ENCODE results near the gene MRAP2.
A peak's percentile ranks its signal among the peaks of the same experiment; 100 is the strongest.
"Not testable (repeated sequence)": the region's sequence is repeated elsewhere in the genome, so short reads cannot be mapped to it uniquely, and the experiment has no call there.

MRAP2 gene

DNA sequence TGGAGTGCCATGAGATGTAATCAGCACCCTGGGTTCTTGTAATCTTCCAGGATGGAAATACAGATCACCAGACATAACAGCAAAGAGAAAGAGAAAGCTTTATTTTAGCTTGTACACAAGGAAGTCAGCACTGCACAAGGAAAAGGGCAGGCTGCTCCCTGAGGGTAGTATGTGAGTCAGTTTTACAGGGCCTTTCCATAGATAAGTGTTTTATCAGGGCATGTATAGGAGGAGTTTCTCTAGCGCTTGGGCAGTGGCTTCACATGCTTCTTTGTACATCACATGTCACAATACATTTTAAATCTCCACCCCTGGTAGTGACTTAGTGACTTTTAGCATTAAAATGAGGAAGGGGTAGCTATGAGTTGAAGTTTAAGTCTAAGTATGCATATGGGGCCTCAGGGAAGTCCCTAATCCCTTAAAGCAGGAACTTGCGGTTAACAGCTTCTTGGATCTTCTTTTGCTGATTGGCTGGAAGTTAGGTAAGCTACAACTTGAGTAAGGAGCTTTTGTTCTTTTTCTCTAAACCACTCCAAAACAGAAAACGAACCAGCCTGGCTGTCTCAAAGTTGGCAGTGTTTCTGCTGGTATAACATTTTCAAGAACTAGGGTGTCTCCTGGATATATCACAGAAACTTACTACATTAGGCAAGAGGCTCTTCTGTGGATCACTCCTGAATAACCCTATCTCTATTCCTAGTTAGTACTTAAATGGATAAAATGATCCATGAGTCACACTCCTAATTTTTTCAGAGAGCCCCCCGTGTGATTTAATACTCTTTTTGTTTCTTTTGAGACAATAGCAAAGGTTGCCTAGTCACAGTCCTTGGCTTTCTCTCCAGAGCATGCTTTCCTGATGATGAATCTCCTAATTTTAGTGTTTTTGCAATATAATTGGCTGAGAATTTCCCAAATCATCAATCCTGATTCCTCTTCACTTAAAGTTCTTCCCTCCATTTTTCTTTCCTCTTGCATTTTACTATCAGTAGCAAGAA lies 60.2 kb downstream of the MRAP2 start:
- Histone ChIP-seq H3K4me3 (replicated peaks; ENCODE audit: low read depth, low read length) (no peak overlapping the region), H3K36me3 (ENCODE audit: control insufficient read depth, insufficient read depth, low read length) (no peaks in the 10 kb centered on the region), H3K27me3 (replicated peaks; ENCODE audit: control insufficient read depth, insufficient read depth, low read length) (no peaks in the 10 kb centered on the region)
- TF ChIP-seq, protein P1, sequence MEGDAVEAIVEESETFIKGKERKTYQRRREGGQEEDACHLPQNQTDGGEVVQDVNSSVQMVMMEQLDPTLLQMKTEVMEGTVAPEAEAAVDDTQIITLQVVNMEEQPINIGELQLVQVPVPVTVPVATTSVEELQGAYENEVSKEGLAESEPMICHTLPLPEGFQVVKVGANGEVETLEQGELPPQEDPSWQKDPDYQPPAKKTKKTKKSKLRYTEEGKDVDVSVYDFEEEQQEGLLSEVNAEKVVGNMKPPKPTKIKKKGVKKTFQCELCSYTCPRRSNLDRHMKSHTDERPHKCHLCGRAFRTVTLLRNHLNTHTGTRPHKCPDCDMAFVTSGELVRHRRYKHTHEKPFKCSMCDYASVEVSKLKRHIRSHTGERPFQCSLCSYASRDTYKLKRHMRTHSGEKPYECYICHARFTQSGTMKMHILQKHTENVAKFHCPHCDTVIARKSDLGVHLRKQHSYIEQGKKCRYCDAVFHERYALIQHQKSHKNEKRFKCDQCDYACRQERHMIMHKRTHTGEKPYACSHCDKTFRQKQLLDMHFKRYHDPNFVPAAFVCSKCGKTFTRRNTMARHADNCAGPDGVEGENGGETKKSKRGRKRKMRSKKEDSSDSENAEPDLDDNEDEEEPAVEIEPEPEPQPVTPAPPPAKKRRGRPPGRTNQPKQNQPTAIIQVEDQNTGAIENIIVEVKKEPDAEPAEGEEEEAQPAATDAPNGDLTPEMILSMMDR (IDR thresholded peaks at IDR 0.05; ENCODE audit: insufficient read depth, low read length, poor library complexity, severe bottlenecking) = no peak
- DNase-seq (ENCODE audit: extremely low read depth, insufficient read length) = peak; percentile 23

DNA sequence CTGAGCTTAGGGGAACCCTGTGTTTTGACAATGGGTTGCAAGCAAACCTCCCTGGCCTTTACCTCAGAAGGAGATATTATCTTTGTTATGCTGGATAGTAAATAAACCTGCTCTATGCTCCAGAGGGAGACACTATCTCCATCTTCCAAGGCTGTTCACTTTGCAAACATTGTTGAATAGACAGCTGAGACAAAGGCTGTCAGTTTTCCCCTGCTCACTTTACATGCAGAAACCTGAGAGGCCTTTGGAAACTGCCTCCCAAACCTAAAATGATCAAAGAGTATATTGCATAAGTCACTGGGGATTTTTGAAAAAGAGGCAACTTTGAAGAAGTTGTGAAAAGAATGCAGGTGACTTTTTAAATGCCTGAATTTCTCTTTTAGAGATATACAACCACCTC lies 61.6 kb downstream of the MRAP2 start:
- TF ChIP-seq, protein P1 (IDR thresholded peaks at IDR 0.05; ENCODE audit: insufficient read depth, low read length, poor library complexity, severe bottlenecking) = no peak
- Histone ChIP-seq H3K27me3 (replicated peaks; ENCODE audit: control insufficient read depth, insufficient read depth, low read length) (no peaks in the 10 kb centered on the region), H3K36me3 (ENCODE audit: control insufficient read depth, insufficient read depth, low read length) (no peaks in the 10 kb centered on the region), H3K4me3 (replicated peaks; ENCODE audit: low read depth, low read length) (no peak overlapping the region)
- DNase-seq (ENCODE audit: extremely low read depth, insufficient read length) = no peak

- Histone ChIP-seq H3K27me3 (replicated peaks; ENCODE audit: control insufficient read depth, insufficient read depth, low read length) (no peaks in the 10 kb centered on the region), H3K36me3 (ENCODE audit: control insufficient read depth, insufficient read depth, low read length) (no peaks in the 10 kb centered on the region), H3K4me3 (replicated peaks; ENCODE audit: low read depth, low read length) (no peak overlapping the region)
- DNase-seq (ENCODE audit: extremely low read depth, insufficient read length) = no peak
- TF ChIP-seq, protein P1 (IDR thresholded peaks at IDR 0.05; ENCODE audit: insufficient read depth, low read length, poor library complexity, severe bottlenecking) = no peak
These were observed 69.5 kb downstream of the MRAP2 start for GRCh38 chr6:84103029-84103428.

- H3K36me3 ChIP-seq (ENCODE audit: control insufficient read depth, insufficient read depth, low read length); H3K4me3 ChIP-seq (replicated peaks; ENCODE audit: low read depth, low read length); DNase-seq (ENCODE audit: extremely low read depth, insufficient read length); H3K27me3 ChIP-seq (replicated peaks; ENCODE audit: control insufficient read depth, insufficient read depth, low read length): not testable (repeated sequence)
These were observed 71.8 kb downstream of the MRAP2 start for GRCh38 chr6:84105215-84105924.

GRCh38 chr6:84107495-84107894 lies 73.9 kb downstream of the MRAP2 start:
- TF ChIP-seq, protein P1 (IDR thresholded peaks at IDR 0.05; ENCODE audit: insufficient read depth, low read length, poor library complexity, severe bottlenecking) = no peak
- DNase-seq (ENCODE audit: extremely low read depth, insufficient read length) = no peak
- H3K4me3 ChIP-seq (replicated peaks; ENCODE audit: low read depth, low read length) = no peak overlapping the region
- H3K36me3 ChIP-seq (ENCODE audit: control insufficient read depth, insufficient read depth, low read length) = no peaks in the 10 kb centered on the region
- H3K27me3 ChIP-seq (replicated peaks; ENCODE audit: control insufficient read depth, insufficient read depth, low read length) = no peaks in the 10 kb centered on the region

- not testable (repeated sequence) for H3K27me3 ChIP-seq (replicated peaks; ENCODE audit: control insufficient read depth, insufficient read depth, low read length); H3K4me3 ChIP-seq (replicated peaks; ENCODE audit: low read depth, low read length); H3K36me3 ChIP-seq (ENCODE audit: control insufficient read depth, insufficient read depth, low read length); DNase-seq (ENCODE audit: extremely low read depth, insufficient read length)
These were observed 77.8 kb downstream of the MRAP2 start for GRCh38 chr6:84111351-84111750.

DNA sequence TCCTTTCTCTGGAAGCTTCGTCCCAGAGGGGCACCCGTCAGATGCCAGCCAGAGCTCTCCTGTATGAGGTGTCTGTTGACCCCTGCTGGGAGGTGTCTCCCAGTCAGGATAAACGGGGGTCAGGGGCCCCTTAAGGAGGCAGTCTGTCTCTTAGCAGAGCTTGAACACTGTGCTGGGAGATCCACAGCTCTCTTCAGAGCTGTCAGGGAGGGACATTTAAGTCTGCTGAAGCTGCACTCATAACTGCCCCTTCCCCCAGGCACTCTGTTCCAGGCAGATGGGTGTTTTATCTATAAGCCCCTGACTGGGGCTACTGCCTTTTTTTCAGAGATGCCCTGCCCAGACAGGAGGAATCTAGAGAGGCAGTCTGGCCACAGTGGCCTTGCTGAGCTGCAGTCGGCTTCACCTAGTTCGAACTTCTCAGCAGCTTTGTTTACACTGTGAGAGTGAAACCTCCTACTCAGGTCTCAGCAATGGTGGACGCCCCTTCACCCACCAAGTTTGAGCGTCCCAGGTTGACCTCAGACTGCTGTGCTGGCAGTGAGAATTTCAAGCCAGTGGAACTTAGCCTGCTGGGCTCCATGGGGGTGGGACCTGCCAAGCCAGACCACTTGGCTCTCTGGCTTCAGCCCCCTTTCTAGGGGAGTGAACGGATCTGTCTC lies 81.5 kb downstream of the MRAP2 start:
- not testable (repeated sequence) for H3K4me3 ChIP-seq (replicated peaks; ENCODE audit: low read depth, low read length); H3K27me3 ChIP-seq (replicated peaks; ENCODE audit: control insufficient read depth, insufficient read depth, low read length); DNase-seq (ENCODE audit: extremely low read depth, insufficient read length); H3K36me3 ChIP-seq (ENCODE audit: control insufficient read depth, insufficient read depth, low read length)

Measured in GM06990 (cell line).